LHCN-M2 (cell line): ENCODE measurements around the gene HOXD4. TPM values are rescaled to one million over a fixed set of nuclear protein-coding genes. Genes with fewer than 3 reads are reported as not detected.

Experiments used
- DNase-seq: peaks from one replicate; pipeline ENCODE4 v3.0.0-alpha.2; 2012; ENCODE audit warnings: low read depth
- total RNA-seq: library from RNA; depleted of rRNA; stranded (reverse); fragments of >200 nt; gene quantifications from 2 replicates; pipeline ENCODE4 v1.2.3, GENCODE V29; 2014; rRNA removed

HOXD4 gene
- total RNA-seq, 1 experiment from 2014 or later = not detected

GRCh38 chr2:176187899-176188773 lies 36.8 kb downstream of the HOXD4 start, which contains the start of gene HOXD1:
TSS of gene HOXD1 (plus strand) at chr2:176188668. CDS start at chr2:176188802, 134 bp downstream.
- no peak for DNase-seq

GRCh38 chr2:176188774-176189680 lies 37.7 kb downstream of the HOXD4 start:
- no peak for DNase-seq

- no peak for DNase-seq
Measured at GRCh38 chr2:176189681-176190641, 38.6 kb downstream of the HOXD4 start.

- no peak for DNase-seq
Measured at GRCh38 chr2:176192351-176192750, 41.0 kb downstream of the HOXD4 start.

GRCh38 chr2:176193048-176193447 lies 41.7 kb downstream of the HOXD4 start:
- no peak for DNase-seq

- DNase-seq = no peak
Measured at GRCh38 chr2:176199902-176200301, 48.6 kb downstream of the HOXD4 start.

GRCh38 chr2:176200971-176201370 lies 49.6 kb downstream of the HOXD4 start:
- DNase-seq = no peak

GRCh38 chr2:176202491-176202890 lies 51.1 kb downstream of the HOXD4 start:
- no peak for DNase-seq

Other genes starting within 250 kb of the HOXD4 start
- 46.0 and 71.8 TPM in 2 replicates for gene LNPK, start 149.3 kb upstream of the HOXD4 start, total RNA-seq
- not detected in 2 replicates for gene EVX2, start 67.6 kb upstream of the HOXD4 start, total RNA-seq
- not detected in 2 replicates for gene HOXD13, start 58.8 kb upstream of the HOXD4 start, total RNA-seq
- not detected in 2 replicates for gene HOXD12, start 51.8 kb upstream of the HOXD4 start, total RNA-seq
- gene HOXD11, start 44.3 kb upstream of the HOXD4 start, total RNA-seq = not detected in 2 replicates
- not detected in 2 replicates for gene HOXD10, start 34.8 kb upstream of the HOXD4 start, total RNA-seq
- 0.06 TPM in 1 of 2 replicates, not detected in the other for gene HOXD9, start 28.8 kb upstream of the HOXD4 start, total RNA-seq
- 0.58 and 1.4 TPM in 2 replicates for gene HOXD8, start 21.8 kb upstream of the HOXD4 start, total RNA-seq
- gene HOXD3, start 5.8 kb downstream of the HOXD4 start, total RNA-seq = not detected in 2 replicates
- gene HOXD1, start 37.1 kb downstream of the HOXD4 start, total RNA-seq = not detected in 2 replicates
- gene MTX2, start 117.9 kb downstream of the HOXD4 start, total RNA-seq = 32.3 and 37.8 TPM in 2 replicates